SK-N-SH (cell line): ENCODE measurements around the gene MCTP1. TPM values are rescaled to one million over a fixed set of nuclear protein-coding genes. Genes with fewer than 3 reads are reported as not detected.

Experiments used
- CTCF ChIA-PET: fragments of 300-600, 350-600 bp; formaldehyde crosslinking; extraction: SDS; loops from one replicate; lab custom pipeline; 2021; lab: Yijun Ruan, JAX
- POLR2A ChIA-PET: fragments of 350-600 bp; sonication (Branson Sonifier 250); formaldehyde crosslinking; extraction: SDS; loops from one replicate; lab custom pipeline; 2020; ENCODE audit warnings: antibody characterized with exemption, inconsistent platforms; lab: Yijun Ruan, JAX
- DNase-seq: peaks from one replicate; pipeline ENCODE4 v3.0.0; 2012
- H2AFZ ChIP-seq: fragments of 200-600 bp; sonication (generic); 2 replicates; pipeline ENCODE4 v1.8.1; 2016; ENCODE audit warnings: antibody characterized with exemption, mild to moderate bottlenecking, low read depth
- H3F3A ChIP-seq: fragments of 200-600 bp; sonication (generic); replicated peaks from 2 replicates; pipeline ENCODE3; 2016; ENCODE audit warnings: antibody characterized with exemption, mild to moderate bottlenecking; ENCODE audit not compliant: insufficient read depth
- H3K27ac ChIP-seq, 2 experiments: fragments of 200-500 bp in 1 of 2; fragments of 200-600 bp in 1 of 2; sonication (Bioruptor generic) in 1 of 2; sonication (generic), shearing (Covaris generic) in 1 of 2; 2 replicates each; pipeline versions ENCODE4 v1.5.1 to v1.6.1; 2014 to 2016; ENCODE audit warnings: low read depth in 2 of 2, inconsistent platforms in 1 of 2, low read length in 1 of 2, mild to moderate bottlenecking in 1 of 2, mixed read lengths in 1 of 2
- H3K27me3 ChIP-seq: fragments of 200-600 bp; sonication (generic), shearing (Covaris generic); 2 replicates; pipeline ENCODE4 v1.6.1; 2016; ENCODE audit warnings: mixed run types; ENCODE audit not compliant: insufficient read depth
- H3K36me3 ChIP-seq, 2 experiments: fragments of 200-500 bp in 1 of 2; fragments of 200-600 bp in 1 of 2; sonication (Bioruptor generic) in 1 of 2; sonication (generic) in 1 of 2; replicated peaks in 1 of 2; 2 replicates each; pipeline versions ENCODE3 to v1.5.1; 2014 to 2016; ENCODE audit warnings: low read length in 1 of 2, mild to moderate bottlenecking in 1 of 2; ENCODE audit not compliant: insufficient read depth in 2 of 2, control insufficient read depth in 1 of 2
- H3K4me1 ChIP-seq, 2 experiments: fragments of 200-500 bp in 1 of 2; fragments of 200-600 bp in 1 of 2; sonication (Bioruptor generic) in 1 of 2; sonication (generic), shearing (Covaris generic) in 1 of 2; 2 replicates each; pipeline versions ENCODE4 v1.5.1 to v1.6.1; 2014 to 2016; ENCODE audit warnings: low read depth in 1 of 2, low read length in 1 of 2, mixed run types in 1 of 2; ENCODE audit not compliant: insufficient read depth in 2 of 2, control insufficient read depth in 1 of 2
- H3K4me2 ChIP-seq: fragments of 200-600 bp; sonication (generic), shearing (Covaris generic); 2 replicates; pipeline ENCODE4 v1.6.1; 2017; ENCODE audit warnings: mixed run types
- H3K4me3 ChIP-seq, 2 experiments: fragments of 200-500 bp in 1 of 2; fragments of 200-600 bp in 1 of 2; sonication (Bioruptor generic) in 1 of 2; sonication (generic), shearing (Covaris generic) in 1 of 2; 2 replicates each; pipeline versions ENCODE4 v1.5.1 to v1.8.1; 2014 to 2016; ENCODE audit warnings: low read depth in 2 of 2, inconsistent platforms in 1 of 2, low read length in 1 of 2, mild to moderate bottlenecking in 1 of 2, mixed read lengths in 1 of 2, moderate library complexity in 1 of 2
- H3K79me2 ChIP-seq: fragments of 200-600 bp; sonication (generic); 2 replicates; pipeline ENCODE4 v1.8.1; 2017; ENCODE audit warnings: mild to moderate bottlenecking; ENCODE audit not compliant: insufficient read depth
- H3K9ac ChIP-seq: fragments of 200-600 bp; sonication (generic); 2 replicates; pipeline ENCODE4 v1.6.1; 2017; ENCODE audit warnings: mixed run types
- H3K9me2 ChIP-seq: fragments of 200-600 bp; sonication (generic); 2 replicates; pipeline ENCODE4 v1.6.1; 2017; ENCODE audit warnings: mixed run types
- H3K9me3 ChIP-seq: fragments of 200-600 bp; sonication (generic); 2 replicates; pipeline ENCODE4 v1.6.1; 2017; ENCODE audit warnings: mixed run types, mild to moderate bottlenecking, moderate library complexity
- H4K20me1 ChIP-seq: fragments of 200-600 bp; sonication (generic); 2 replicates; pipeline ENCODE4 v1.6.1; 2017; ENCODE audit warnings: mild to moderate bottlenecking, mixed run types; ENCODE audit not compliant: insufficient read depth
- CTCF ChIP-seq: fragments of 200-600 bp; sonication (generic); IDR thresholded peaks from 2 replicates; pipeline ENCODE4 v1.6.1; 2017; ENCODE audit warnings: antibody characterized with exemption, mild to moderate bottlenecking, moderate library complexity
- ELF1 ChIP-seq: IDR thresholded peaks from 2 replicates; pipeline ENCODE4 v1.4.0; 2012
- EP300 ChIP-seq, 2 experiments: IDR thresholded peaks; 2 replicates each; pipeline versions ENCODE4 v1.4.0 to v1.6.1; 2012; ENCODE audit warnings: borderline replicate concordance in 1 of 2, low read depth in 1 of 2, low read length in 1 of 2
- FOSL2 ChIP-seq: IDR thresholded peaks from 2 replicates; pipeline ENCODE4 v1.4.0; 2012; ENCODE audit warnings: low read depth, mild to moderate bottlenecking, moderate library complexity, borderline replicate concordance
- FOXJ3 ChIP-seq: sonication (generic); formaldehyde crosslinking; IDR thresholded peaks from 2 replicates; pipeline ENCODE4 v1.5.1; 2020; ENCODE audit warnings: mild to moderate bottlenecking, missing genetic modification reagents
- FOXM1 ChIP-seq: IDR thresholded peaks from 2 replicates; pipeline ENCODE4 v1.4.0; 2012; ENCODE audit warnings: low read depth, mild to moderate bottlenecking
- GABPA ChIP-seq: IDR thresholded peaks from 2 replicates; pipeline ENCODE4 v1.4.0; 2012; ENCODE audit warnings: low read depth, mild to moderate bottlenecking
- GATA2 ChIP-seq: sonication (generic); formaldehyde crosslinking; IDR thresholded peaks from 2 replicates; pipeline ENCODE4 v1.5.0; 2020; ENCODE audit warnings: mild to moderate bottlenecking, missing genetic modification reagents
- IRF3 ChIP-seq: fragments of 150-350 bp; IDR thresholded peaks from 2 replicates; pipeline ENCODE4 v1.6.1; 2016; ENCODE audit warnings: mild to moderate bottlenecking, low read depth, low read length
- JUND ChIP-seq: IDR thresholded peaks from 2 replicates; pipeline ENCODE4 v1.4.0; 2012
- MXI1 ChIP-seq: IDR thresholded peaks from 2 replicates; pipeline ENCODE4 v1.6.1; 2012; ENCODE audit warnings: mild to moderate bottlenecking, low read depth, low read length, improper control_type of control experiment
- NRF1 ChIP-seq: IDR thresholded peaks from 2 replicates; pipeline ENCODE4 v1.6.1; 2012; ENCODE audit warnings: low read depth, mild to moderate bottlenecking, low read length
- POLR2AphosphoS5 ChIP-seq: IDR thresholded peaks from 2 replicates; pipeline ENCODE4 v1.6.1; 2012; ENCODE audit warnings: low read depth, low read length
- RFX5 ChIP-seq: IDR thresholded peaks from 2 replicates; pipeline ENCODE4 v1.6.1; 2012; ENCODE audit warnings: mild to moderate bottlenecking, improper control_type of control experiment, low read length
- SMC3 ChIP-seq: IDR thresholded peaks from 2 replicates; pipeline ENCODE4 v1.6.1; 2012; ENCODE audit warnings: low read depth, low read length, improper control_type of control experiment
- TCF12 ChIP-seq: IDR thresholded peaks from 2 replicates; pipeline ENCODE4 v1.4.0; 2012
- YY1 ChIP-seq: IDR thresholded peaks from 2 replicates; pipeline ENCODE4 v1.4.0; 2012; ENCODE audit warnings: low read depth, mild to moderate bottlenecking
- WGBS: methylation state at CpG from one replicate; pipeline ENCODE4 v1.1.6; 2017; ENCODE audit warnings: low lambda C conversion rate; 5-methylcytosine and 5-hydroxymethylcytosine counted together
- polyA plus RNA-seq, 3 experiments: library from polyadenylated mRNA; depleted of rRNA; stranded (reverse); fragments of >200 nt; gene quantifications; 2 replicates each; pipeline ENCODE4 v1.2.3, GENCODE V29; 2012
- TF ChIP-seq, protein P1 (sequence below): IDR thresholded peaks from 2 replicates; pipeline ENCODE4 v1.4.0; 2012; ENCODE audit warnings: low read depth
- TF ChIP-seq, protein P2 (sequence below): IDR thresholded peaks from 2 replicates; pipeline ENCODE4 v1.6.1; 2012; ENCODE audit warnings: mild to moderate bottlenecking, low read depth, low read length, moderate library complexity
- TF ChIP-seq, protein P3 (sequence below): fragments of 150-350 bp; IDR thresholded peaks from 2 replicates; pipeline ENCODE4 v1.6.1; 2017; ENCODE audit warnings: antibody characterized with exemption, low read length, low read depth, borderline replicate concordance

The MCTP1 gene
- polyA plus RNA-seq, 1 of the 3 experiments (the other 2 are of a cell fraction): 0.53 TPM

GRCh38 chr5:94711785-94712184 lies 573.1 kb downstream of the MCTP1 start (continued):
- TF ChIP-seq EP300 (IDR thresholded peaks at IDR 0.05; ENCODE audit: borderline replicate concordance in 1 of 2, low read depth in 1 of 2, low read length in 1 of 2) (no peak), NRF1 (no peak), FOSL2 (no peak), YY1 (no peak)
- TF ChIP-seq, protein P1, sequence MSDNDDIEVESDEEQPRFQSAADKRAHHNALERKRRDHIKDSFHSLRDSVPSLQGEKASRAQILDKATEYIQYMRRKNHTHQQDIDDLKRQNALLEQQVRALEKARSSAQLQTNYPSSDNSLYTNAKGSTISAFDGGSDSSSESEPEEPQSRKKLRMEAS: no peak
- TF ChIP-seq, protein P2, sequence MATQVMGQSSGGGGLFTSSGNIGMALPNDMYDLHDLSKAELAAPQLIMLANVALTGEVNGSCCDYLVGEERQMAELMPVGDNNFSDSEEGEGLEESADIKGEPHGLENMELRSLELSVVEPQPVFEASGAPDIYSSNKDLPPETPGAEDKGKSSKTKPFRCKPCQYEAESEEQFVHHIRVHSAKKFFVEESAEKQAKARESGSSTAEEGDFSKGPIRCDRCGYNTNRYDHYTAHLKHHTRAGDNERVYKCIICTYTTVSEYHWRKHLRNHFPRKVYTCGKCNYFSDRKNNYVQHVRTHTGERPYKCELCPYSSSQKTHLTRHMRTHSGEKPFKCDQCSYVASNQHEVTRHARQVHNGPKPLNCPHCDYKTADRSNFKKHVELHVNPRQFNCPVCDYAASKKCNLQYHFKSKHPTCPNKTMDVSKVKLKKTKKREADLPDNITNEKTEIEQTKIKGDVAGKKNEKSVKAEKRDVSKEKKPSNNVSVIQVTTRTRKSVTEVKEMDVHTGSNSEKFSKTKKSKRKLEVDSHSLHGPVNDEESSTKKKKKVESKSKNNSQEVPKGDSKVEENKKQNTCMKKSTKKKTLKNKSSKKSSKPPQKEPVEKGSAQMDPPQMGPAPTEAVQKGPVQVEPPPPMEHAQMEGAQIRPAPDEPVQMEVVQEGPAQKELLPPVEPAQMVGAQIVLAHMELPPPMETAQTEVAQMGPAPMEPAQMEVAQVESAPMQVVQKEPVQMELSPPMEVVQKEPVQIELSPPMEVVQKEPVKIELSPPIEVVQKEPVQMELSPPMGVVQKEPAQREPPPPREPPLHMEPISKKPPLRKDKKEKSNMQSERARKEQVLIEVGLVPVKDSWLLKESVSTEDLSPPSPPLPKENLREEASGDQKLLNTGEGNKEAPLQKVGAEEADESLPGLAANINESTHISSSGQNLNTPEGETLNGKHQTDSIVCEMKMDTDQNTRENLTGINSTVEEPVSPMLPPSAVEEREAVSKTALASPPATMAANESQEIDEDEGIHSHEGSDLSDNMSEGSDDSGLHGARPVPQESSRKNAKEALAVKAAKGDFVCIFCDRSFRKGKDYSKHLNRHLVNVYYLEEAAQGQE: no peak
- TF ChIP-seq, all 33 proteins: peak for 0

DNA sequence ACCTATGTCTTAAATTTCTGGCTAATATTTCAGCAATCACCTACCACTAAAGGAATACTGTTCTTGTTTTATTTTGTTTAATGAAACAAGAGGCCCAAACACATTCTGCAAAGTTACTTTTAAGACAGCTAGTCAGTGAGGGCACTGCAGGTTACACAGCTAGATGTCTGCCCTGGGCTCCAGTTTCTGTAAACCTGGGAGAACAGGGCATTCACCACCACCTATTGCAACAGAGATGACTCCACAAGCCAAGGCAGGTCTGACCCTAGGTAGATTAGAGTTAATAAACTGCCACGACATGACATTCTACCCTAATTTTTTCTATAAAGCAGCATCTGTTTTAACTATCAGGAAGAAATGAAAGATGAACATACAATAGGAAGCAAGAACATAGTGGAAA lies 575.6 kb downstream of the MCTP1 start:
- Histone ChIP-seq H3K36me3 (peaks cover 11 to 53% of the 10 kb centered on the region in 2 experiments), H3F3A (no peaks in the 10 kb centered on the region), H3K9ac (no peak overlapping the region), H3K9me2 (no peaks in the 10 kb centered on the region), H4K20me1 (no peaks in the 10 kb centered on the region), H3K79me2 (no peaks in the 10 kb centered on the region), H3K27ac (no peak overlapping the region), H3K4me1 (no peaks in the 10 kb centered on the region; a peak in 2 of 4 replicates), H3K4me2 (no peak overlapping the region), H3K27me3 (no peaks in the 10 kb centered on the region), H3K4me3 (no peak overlapping the region), H2AFZ (no peak overlapping the region), H3K9me3 (no peaks in the 10 kb centered on the region)
- WGBS: 100% methylated on average over 1 of the region's 1 CpG
- TF ChIP-seq IRF3 (no peak), GABPA (no peak), POLR2AphosphoS5 (no peak), EP300 (IDR thresholded peaks at IDR 0.05; ENCODE audit: borderline replicate concordance in 1 of 2, low read depth in 1 of 2, low read length in 1 of 2) (no peak), MXI1 (no peak), SMC3 (no peak), JUND (no peak), YY1 (no peak), TCF12 (no peak), CTCF (no peak), RFX5 (no peak), GATA2 (no peak), FOXJ3 (no peak), ELF1 (no peak), FOXM1 (no peak)
- TF ChIP-seq, protein P1: no peak
- TF ChIP-seq, protein P3, sequence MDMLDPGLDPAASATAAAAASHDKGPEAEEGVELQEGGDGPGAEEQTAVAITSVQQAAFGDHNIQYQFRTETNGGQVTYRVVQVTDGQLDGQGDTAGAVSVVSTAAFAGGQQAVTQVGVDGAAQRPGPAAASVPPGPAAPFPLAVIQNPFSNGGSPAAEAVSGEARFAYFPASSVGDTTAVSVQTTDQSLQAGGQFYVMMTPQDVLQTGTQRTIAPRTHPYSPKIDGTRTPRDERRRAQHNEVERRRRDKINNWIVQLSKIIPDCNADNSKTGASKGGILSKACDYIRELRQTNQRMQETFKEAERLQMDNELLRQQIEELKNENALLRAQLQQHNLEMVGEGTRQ: no peak
- POLR2A ChIA-PET: no interaction called here
- CTCF ChIA-PET: interaction anchor here (1.2 kb wide), 2 partner anchors 29 to 76 kb away, joined by 3 to 4 read pairs; no protein-coding TSS in a partner anchor
- no peak for DNase-seq
